GM12872 (cell line): Measurements from ENCODE around the gene HCFC1R1.

Experiments used
- TF ChIP-seq, protein P1 (sequence below): IDR thresholded peaks from 3 replicates; pipeline ENCODE4 v1.5.1; 2011; ENCODE audit warnings: low read depth, mild to moderate bottlenecking, low read length, moderate library complexity; ENCODE audit not compliant: insufficient read depth

Gene HCFC1R1

DNA sequence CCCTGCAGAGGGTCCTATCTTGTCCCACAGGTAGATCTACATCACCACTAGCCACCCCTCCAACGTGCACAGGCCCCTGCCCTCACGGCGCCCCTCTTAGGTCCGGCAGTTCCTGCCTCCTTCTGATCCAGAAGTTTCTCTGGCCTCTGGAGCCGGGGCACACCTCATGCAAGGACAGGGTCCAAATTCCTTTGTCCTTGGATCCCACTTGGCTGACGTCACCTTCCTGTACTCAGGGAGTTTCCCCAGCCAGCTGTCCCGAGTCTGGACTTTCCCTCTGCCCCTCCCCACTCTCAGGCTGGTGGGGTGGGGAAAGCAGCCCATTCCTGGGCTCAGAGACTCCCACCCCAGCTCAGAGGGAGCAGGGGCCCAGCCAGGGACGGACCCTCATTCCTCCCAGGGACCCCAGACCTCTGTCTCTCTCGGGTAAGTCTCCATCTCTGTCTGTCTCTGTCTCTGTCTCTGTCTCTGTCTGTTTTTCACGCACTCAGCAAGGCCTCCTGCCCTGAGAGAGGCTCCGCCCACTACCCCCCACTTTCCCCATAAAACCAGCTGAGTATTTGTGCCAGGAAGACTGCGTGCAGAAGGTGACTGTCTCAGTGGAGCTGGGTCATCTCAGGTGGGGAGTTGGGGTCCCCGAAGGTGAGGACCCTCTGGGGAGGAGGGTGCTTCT lies 41.5 kb upstream of the HCFC1R1 start, which contains the start of gene IL32:
Gene IL32, plus strand, starts transcription at position 572 of the 673 bp plus-strand sequence. CDS start 172 bp downstream, outside the sequence.
- TF ChIP-seq, protein P1, sequence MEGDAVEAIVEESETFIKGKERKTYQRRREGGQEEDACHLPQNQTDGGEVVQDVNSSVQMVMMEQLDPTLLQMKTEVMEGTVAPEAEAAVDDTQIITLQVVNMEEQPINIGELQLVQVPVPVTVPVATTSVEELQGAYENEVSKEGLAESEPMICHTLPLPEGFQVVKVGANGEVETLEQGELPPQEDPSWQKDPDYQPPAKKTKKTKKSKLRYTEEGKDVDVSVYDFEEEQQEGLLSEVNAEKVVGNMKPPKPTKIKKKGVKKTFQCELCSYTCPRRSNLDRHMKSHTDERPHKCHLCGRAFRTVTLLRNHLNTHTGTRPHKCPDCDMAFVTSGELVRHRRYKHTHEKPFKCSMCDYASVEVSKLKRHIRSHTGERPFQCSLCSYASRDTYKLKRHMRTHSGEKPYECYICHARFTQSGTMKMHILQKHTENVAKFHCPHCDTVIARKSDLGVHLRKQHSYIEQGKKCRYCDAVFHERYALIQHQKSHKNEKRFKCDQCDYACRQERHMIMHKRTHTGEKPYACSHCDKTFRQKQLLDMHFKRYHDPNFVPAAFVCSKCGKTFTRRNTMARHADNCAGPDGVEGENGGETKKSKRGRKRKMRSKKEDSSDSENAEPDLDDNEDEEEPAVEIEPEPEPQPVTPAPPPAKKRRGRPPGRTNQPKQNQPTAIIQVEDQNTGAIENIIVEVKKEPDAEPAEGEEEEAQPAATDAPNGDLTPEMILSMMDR = no peak

DNA sequence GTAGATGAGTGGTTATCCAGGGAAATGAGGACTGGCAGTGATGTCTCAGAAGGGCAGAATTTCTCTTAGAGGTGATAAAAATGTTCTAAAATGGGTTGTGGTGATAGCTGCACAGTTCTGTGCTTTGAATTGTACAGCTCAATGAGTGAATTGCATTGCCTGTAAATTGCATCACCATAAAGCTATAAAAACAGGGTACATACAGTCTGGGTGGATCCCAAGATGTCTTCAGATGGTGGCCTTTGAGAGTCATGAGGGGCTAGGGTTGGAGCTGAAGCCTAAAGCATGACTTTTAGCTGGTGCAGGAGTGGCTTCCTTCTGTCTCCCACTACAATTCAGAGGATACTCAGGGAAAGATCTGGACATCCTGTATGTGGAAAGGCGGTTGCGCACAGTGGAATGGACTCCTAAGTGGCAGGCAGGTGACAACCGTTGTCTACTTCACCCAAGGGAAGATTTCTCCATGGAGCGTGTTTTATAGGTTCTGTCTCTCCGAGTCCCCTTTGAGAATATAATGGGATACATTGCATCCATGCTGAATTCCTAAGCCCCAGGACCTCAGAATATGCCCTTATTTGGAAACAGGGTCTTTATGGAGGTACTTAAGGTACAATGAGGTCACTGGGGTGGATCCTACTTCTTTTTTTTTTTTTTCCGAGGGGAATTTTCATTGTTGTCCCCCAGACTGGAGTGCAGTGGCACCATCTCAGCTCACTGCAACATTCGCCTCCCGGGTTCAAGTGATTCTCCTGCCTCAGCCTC lies 40.1 kb upstream of the HCFC1R1 start:
- TF ChIP-seq, protein P1 = no peak

DNA sequence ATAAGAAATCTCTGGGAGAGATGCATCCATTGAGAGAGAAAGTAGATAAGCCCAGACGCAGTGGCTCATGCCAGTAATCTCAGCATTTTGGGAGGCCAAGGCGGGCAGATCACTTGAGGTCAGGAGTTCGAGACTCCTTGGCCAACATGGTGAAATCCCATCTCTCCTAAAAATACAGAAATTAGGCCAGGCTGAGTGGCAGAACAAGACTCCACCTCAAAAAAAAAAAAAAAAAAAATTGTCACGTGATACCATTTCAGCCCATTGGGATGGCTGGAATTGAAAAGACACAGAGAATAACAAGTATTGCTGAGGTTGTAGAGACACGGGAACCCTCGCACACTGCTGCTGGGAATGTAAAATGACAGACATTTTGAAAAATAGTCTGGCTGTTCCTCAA lies 38.8 kb upstream of the HCFC1R1 start:
- TF ChIP-seq, protein P1 = no peak

DNA sequence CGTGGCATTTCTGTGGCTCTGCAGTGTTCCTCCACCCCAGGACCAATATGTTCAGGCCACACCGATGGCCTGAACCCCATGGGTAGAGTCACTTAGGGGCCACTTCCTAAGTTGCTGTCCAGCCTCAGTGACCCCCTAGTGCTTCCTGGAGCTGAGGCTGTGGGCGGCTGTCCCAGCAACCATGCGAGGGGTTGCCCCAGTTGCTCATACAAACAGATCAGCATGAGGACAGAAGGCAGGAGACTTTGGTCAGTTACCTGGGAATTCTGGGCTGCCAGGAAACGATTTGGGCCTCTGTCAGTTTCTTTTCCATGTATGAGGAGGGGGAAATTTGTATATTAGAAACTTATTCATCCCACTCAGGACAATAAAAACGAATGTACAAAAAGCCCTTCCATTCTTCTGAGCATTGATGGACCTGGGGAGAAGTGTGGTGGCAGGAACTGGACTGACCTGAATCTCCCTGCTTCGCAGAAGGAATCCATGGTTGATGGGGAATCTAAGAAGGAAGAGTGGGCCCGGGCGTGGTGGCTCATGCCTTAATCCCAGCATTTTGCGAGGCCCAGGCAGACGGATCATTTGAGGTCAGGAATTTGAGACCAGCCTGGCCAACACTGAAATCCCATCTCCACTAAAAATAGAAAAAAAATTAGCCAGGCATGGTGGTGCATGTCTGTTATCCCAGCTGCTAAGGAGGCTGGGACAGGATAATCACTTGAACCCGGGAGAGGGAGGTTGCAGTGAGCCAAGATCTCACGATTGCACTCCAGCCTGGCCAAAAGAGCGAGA lies 36.8 kb upstream of the HCFC1R1 start:
- TF ChIP-seq, protein P1 = no peak

DNA sequence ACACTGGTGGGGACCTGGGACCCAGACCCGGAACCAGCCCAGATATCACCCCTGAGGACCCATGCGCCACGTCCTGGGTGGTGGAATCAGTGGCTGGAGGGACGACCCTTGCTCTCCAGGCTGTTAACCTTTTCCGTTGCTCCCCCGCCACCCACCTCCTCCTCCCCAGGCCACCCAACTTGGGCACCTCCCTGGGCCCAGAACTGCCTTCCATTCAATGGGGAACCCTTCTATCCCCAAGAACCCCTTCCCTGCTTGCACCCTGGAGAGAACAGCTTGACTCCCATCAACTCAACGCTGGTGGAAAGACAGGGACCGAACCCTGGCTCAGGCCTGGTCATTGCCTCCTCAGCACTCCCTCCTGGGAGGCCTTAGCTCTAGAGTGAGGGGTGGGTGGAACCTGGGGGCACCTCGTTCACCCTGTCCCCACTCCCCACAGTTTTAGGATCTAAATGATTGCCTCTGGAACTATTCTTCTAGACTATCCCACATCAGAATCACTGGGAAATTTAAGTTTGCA lies 36.0 kb upstream of the HCFC1R1 start:
- TF ChIP-seq, protein P1 = no peak

DNA sequence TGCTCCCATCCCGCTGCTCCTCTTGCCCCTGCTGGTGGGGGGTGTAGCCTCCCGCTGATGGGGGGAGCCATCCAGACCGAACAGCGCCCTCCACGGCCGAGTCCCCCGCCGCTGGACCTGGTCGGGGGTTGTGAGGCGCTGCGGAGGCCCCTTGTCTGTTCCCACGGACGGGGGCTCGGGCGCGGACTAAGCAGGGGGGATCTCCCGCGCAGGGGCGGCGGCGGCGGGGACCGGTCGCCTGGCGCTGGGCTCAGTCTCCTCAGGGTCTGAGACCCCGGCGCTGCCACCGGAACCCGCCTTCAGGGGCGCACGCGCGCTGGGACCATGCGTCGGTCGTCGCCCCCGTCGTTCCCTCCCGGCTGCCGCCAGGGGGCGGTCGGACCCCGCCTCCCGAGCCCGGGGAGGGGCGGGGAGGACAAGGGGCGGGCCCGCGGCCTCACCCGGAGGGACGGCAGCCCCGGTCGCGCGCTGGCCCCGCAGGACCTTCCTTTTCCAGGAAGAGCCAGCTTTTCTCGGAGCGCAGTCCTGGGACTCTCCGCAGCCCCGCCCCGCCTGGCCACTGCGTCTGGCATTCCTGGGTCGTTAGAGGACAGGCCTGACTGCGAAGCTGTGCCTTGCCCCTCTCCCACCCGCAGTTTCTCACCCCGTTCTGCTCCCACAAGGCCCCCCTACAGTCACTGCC lies 35.4 kb upstream of the HCFC1R1 start:
- TF ChIP-seq, protein P1 = peak; percentile 77
